ENCODE results near the gene GPR143.

Gene GPR143

GRCh38 chrX:9767375-9767774 is 1.7 kb upstream of the GPR143 start:
- DNase-seq, result no peak

GRCh38 chrX:9765072-9765736 is 443 bp downstream of the GPR143 start:
- DNase-seq, result no peak

GRCh38 chrX:9759337-9759736 is 6.3 kb downstream of the GPR143 start:
- DNase-seq, result no peak

GRCh38 chrX:9758021-9758638 is 7.5 kb downstream of the GPR143 start:
- no peak for DNase-seq

GRCh38 chrX:9757366-9757765 is 8.3 kb downstream of the GPR143 start:
- DNase-seq, result no peak

GRCh38 chrX:9749146-9749692 is 16.4 kb downstream of the GPR143 start:
- DNase-seq, result no peak

- no peak for DNase-seq
Observed at GRCh38 chrX:9747644-9748043, 18.0 kb downstream of the GPR143 start.

- DNase-seq, result no peak
Observed at GRCh38 chrX:9746148-9746888, 19.3 kb downstream of the GPR143 start.

- DNase-seq, result no peak
Observed at GRCh38 chrX:9745417-9746115, 20.1 kb downstream of the GPR143 start.

GRCh38 chrX:9739130-9739529 is 26.5 kb downstream of the GPR143 start:
- DNase-seq, result no peak

GRCh38 chrX:9738151-9738550 is 27.5 kb downstream of the GPR143 start:
- no peak for DNase-seq

GRCh38 chrX:9737363-9737762 is 28.3 kb downstream of the GPR143 start:
- DNase-seq, result no peak

- no peak for DNase-seq
Observed at GRCh38 chrX:9730752-9731151, 34.9 kb downstream of the GPR143 start.

GRCh38 chrX:9730078-9730477 is 35.6 kb downstream of the GPR143 start:
- DNase-seq, result no peak

- DNase-seq, result no peak
Observed at GRCh38 chrX:9729171-9729885, 36.3 kb downstream of the GPR143 start.

GRCh38 chrX:9728261-9728660 is 37.4 kb downstream of the GPR143 start:
- DNase-seq, result no peak

GRCh38 chrX:9724711-9725110 is 40.9 kb downstream of the GPR143 start:
- no peak for DNase-seq

- DNase-seq, result no peak
Observed at GRCh38 chrX:9717376-9717775, 48.3 kb downstream of the GPR143 start.

GRCh38 chrX:9710332-9710731 is 55.3 kb downstream of the GPR143 start:
- no peak for DNase-seq

- peak; percentile 31 to 48 for DNase-seq
Observed at GRCh38 chrX:9708923-9709553, 56.6 kb downstream of the GPR143 start.

- DNase-seq, result no peak
Observed at GRCh38 chrX:9708086-9708485, 57.6 kb downstream of the GPR143 start.
